Fibroblast of lung (primary cell): Measurements from ENCODE around the gene ZNF474. TPM values are rescaled to one million over a fixed set of nuclear protein-coding genes. Genes with fewer than 3 reads are reported as not detected.
A peak's percentile ranks its signal among the peaks of the same experiment; 100 is the strongest.

ENCODE experiments used
- DNase-seq, 2 donors: peaks; one replicate each; pipeline versions ENCODE4 v3.0.0 to v3.0.0-alpha.2; 2010; ENCODE audit warnings: low read depth in 2 of 2
- H2AFZ ChIP-seq: 2 replicates; pipeline ENCODE4 v1.5.1; 2012; ENCODE audit warnings: low read length, control low read depth, inconsistent platforms
- H3K27ac ChIP-seq: 2 replicates; pipeline ENCODE4 v1.5.1; 2011; ENCODE audit warnings: low read length, control low read depth; ENCODE audit not compliant: insufficient read depth
- H3K27me3 ChIP-seq: 2 replicates; pipeline ENCODE4 v1.5.1; 2011; ENCODE audit warnings: mild to moderate bottlenecking, low read length; ENCODE audit not compliant: control insufficient read depth, insufficient read depth
- H3K36me3 ChIP-seq: 2 replicates; pipeline ENCODE4 v1.5.1; 2011; ENCODE audit warnings: low read length; ENCODE audit not compliant: control insufficient read depth, insufficient read depth
- H3K4me1 ChIP-seq: 2 replicates; pipeline ENCODE4 v1.5.1; 2011; ENCODE audit warnings: low read length; ENCODE audit not compliant: control insufficient read depth, insufficient read depth; ENCODE audit errors: extremely low read depth
- H3K4me2 ChIP-seq: 2 replicates; pipeline ENCODE4 v1.5.1; 2011; ENCODE audit warnings: low read length, control low read depth; ENCODE audit not compliant: insufficient read depth; ENCODE audit errors: extremely low read depth
- H3K4me3 ChIP-seq, 4 experiments: fragments of 200-600 bp in 1 of 4; sonication (generic) in 1 of 4; replicated peaks in 1 of 4; 2 replicates each; pipeline ENCODE4 v1.5.1; 2011 to 2016; ENCODE audit warnings: low read length in 4 of 4, low read depth in 3 of 4, mild to moderate bottlenecking in 3 of 4, control low read depth in 2 of 4, inconsistent platforms in 1 of 4, mixed read lengths in 1 of 4; ENCODE audit not compliant: insufficient read depth in 1 of 4; ENCODE audit errors: control extremely low read depth in 1 of 4
- H3K79me2 ChIP-seq: 2 replicates; pipeline ENCODE4 v1.5.1; 2012; ENCODE audit warnings: mild to moderate bottlenecking, low read length, inconsistent platforms; ENCODE audit not compliant: control insufficient read depth, insufficient read depth
- H3K9ac ChIP-seq: 2 replicates; pipeline ENCODE4 v1.5.1; 2011; ENCODE audit warnings: mild to moderate bottlenecking, low read length, control low read depth; ENCODE audit not compliant: insufficient read depth
- H3K9me3 ChIP-seq: 2 replicates; pipeline ENCODE4 v1.5.1; 2012; ENCODE audit warnings: low read depth, low read length; ENCODE audit not compliant: control insufficient read depth, insufficient read depth
- H4K20me1 ChIP-seq: 2 replicates; pipeline ENCODE4 v1.5.1; 2011; ENCODE audit warnings: low read length; ENCODE audit not compliant: control insufficient read depth, insufficient read depth; ENCODE audit errors: extremely low read depth
- CTCF ChIP-seq, 2 donors: IDR thresholded peaks in 1 of 2; conservative IDR thresholded peaks in 1 of 2; 1 replicate in 1 of 2; 2 replicates in 1 of 2; pipeline ENCODE4 v1.5.1; 2011 to 2012; ENCODE audit warnings: low read length in 2 of 2, control low read depth in 1 of 2, inconsistent platforms in 1 of 2, low read depth in 1 of 2, mild to moderate bottlenecking in 1 of 2
- EZH2 ChIP-seq: IDR thresholded peaks from 2 replicates; pipeline ENCODE4 v1.5.1; 2012; ENCODE audit warnings: low read length, control low read depth, mild to moderate bottlenecking; ENCODE audit errors: missing control alignments
- polyA plus RNA-seq, 2 donors: library from polyadenylated mRNA; depleted of rRNA in 1 of 2; stranded (reverse) in 1 of 2; unstranded in 1 of 2; fragments of >200 nt; gene quantifications; 2 replicates each; pipeline ENCODE4 v1.2.1, GENCODE V29; 2011 to 2012; ENCODE audit warnings: missing spikeins in 1 of 2
- total RNA-seq: library from RNA; depleted of rRNA; stranded (reverse); fragments of >200 nt; gene quantifications from 2 replicates; pipeline ENCODE4 v1.2.1, GENCODE V29; 2014

ZNF474 gene
- total and polyA plus RNA-seq, 2 donors (not counting 1 experiment from before 2014, with no cell fraction given) = 0.17 to 0.20 TPM

DNA sequence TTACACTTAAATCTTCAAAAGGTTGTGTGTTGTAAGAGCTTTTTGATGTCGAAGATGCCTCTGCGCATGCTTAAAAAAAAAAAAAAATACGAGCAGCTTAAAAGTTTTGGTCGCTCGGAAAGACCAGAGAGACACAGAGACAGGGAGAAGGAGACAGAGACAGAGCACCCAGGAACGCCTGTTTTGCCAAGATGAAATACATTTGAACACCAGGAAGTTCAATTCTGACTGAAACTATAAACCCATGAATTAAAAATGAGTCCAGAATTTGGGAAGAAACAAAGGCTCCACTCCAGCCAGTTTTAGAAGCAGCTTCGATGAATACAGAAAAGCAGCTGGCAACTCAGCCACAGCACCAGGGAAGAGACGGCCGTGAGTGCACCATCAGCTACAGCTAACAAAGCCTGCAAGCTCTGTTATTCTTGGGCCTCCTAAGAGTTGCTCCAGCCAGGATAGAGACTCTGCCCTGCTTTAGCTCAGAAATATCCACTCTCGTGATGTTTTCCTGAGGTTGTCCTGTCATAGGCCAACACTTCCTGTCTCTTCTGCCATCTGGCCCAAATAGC is 2.5 kb upstream of the ZNF474 start:
- Histone ChIP-seq H3K4me1 (peaks cover 12% of the 10 kb centered on the region), H3K9me3 (no peaks in the 10 kb centered on the region), H3K36me3 (no peaks in the 10 kb centered on the region), H3K27ac (peak overlapping the region; percentile 64), H3K4me3 (peak overlapping the region in 3 of 4 experiments; percentile 17 to 43 (median 24)), H3K9ac (peak overlapping the region; percentile 3), H4K20me1 (no peaks in the 10 kb centered on the region), H3K4me2 (peak overlapping the region; percentile 49), H3K79me2 (no peaks in the 10 kb centered on the region), H2AFZ (peak overlapping the region; percentile 75), H3K27me3 (no peaks in the 10 kb centered on the region)
- TF ChIP-seq CTCF (conservative IDR thresholded peaks at IDR 0.05 in 1 of 2, IDR thresholded peaks at IDR 0.05 in 1 of 2; ENCODE audit: low read depth in 1 of 2, low read length in 2 of 2) (no peak), EZH2 (no peak)
- peak; percentile 48 to 49 for DNase-seq

- H3K27ac ChIP-seq = no peak overlapping the region
- H3K9ac ChIP-seq = no peak overlapping the region
- peaks cover 12% of the 10 kb centered on the region for H3K4me1 ChIP-seq
- no peak for DNase-seq
- H3K4me3 ChIP-seq = no peak overlapping the region
- no peaks in the 10 kb centered on the region for H3K36me3 ChIP-seq
- no peak overlapping the region for H3K4me2 ChIP-seq
- no peaks in the 10 kb centered on the region for H4K20me1 ChIP-seq
- H2AFZ ChIP-seq = no peak overlapping the region
- TF ChIP-seq CTCF (conservative IDR thresholded peaks at IDR 0.05 in 1 of 2, IDR thresholded peaks at IDR 0.05 in 1 of 2; ENCODE audit: low read depth in 1 of 2, low read length in 2 of 2) (no peak), EZH2 (no peak)
- no peaks in the 10 kb centered on the region for H3K9me3 ChIP-seq
- H3K79me2 ChIP-seq = no peaks in the 10 kb centered on the region
- no peaks in the 10 kb centered on the region for H3K27me3 ChIP-seq
Observed at GRCh38 chr5:122130152-122130551, 806 bp downstream of the ZNF474 start.

- H3K27me3 ChIP-seq = no peaks in the 10 kb centered on the region
- no peak for TF ChIP-seq EZH2
- no peak for TF ChIP-seq CTCF (conservative IDR thresholded peaks at IDR 0.05 in 1 of 2, IDR thresholded peaks at IDR 0.05 in 1 of 2; ENCODE audit: low read depth in 1 of 2, low read length in 2 of 2)
- H3K36me3 ChIP-seq = no peaks in the 10 kb centered on the region
- peaks cover 4% of the 10 kb centered on the region for H3K4me1 ChIP-seq
- no peak overlapping the region for H3K9ac ChIP-seq
- H3K79me2 ChIP-seq = no peaks in the 10 kb centered on the region
- no peak overlapping the region for H3K4me3 ChIP-seq
- no peaks in the 10 kb centered on the region for H3K9me3 ChIP-seq
- DNase-seq = no peak
- no peak overlapping the region for H3K27ac ChIP-seq
- H3K4me2 ChIP-seq = no peak overlapping the region
- no peaks in the 10 kb centered on the region for H4K20me1 ChIP-seq
- no peak overlapping the region for H2AFZ ChIP-seq
Observed at GRCh38 chr5:122137702-122138101, 8.4 kb downstream of the ZNF474 start.
